HepG2 (cell line): ENCODE data around the gene GAS2L1. TPM values are rescaled to one million over a fixed set of nuclear protein-coding genes. Genes with fewer than 3 reads are reported as not detected.
A peak's percentile ranks its signal among the peaks of the same experiment; 100 is the strongest.

Experiments used
- AGO2 ChIP-seq: fragments of 200-400 bp; formaldehyde crosslinking; optimal IDR thresholded peaks from 2 replicates; pipeline ENCODE3; 2017; ENCODE audit warnings: mild to moderate bottlenecking, low read depth, low read length, moderate library complexity
- ATF7 ChIP-seq, 2 experiments: fragments of 450-650 bp in 1 of 2; sonication (generic) in 1 of 2; formaldehyde crosslinking in 1 of 2; IDR thresholded peaks; 2 replicates each; pipeline versions ENCODE4 v1.4.0 to v1.6.1; 2016 to 2020; ENCODE audit warnings: antibody characterized with exemption in 1 of 2, mild to moderate bottlenecking in 1 of 2, missing genetic modification reagents in 1 of 2
- CC2D1A ChIP-seq: sonication (generic); formaldehyde crosslinking; IDR thresholded peaks from 2 replicates; pipeline ENCODE4 v1.8.1; 2023; ENCODE audit warnings: mild to moderate bottlenecking, missing genetic modification reagents
- E2F5 ChIP-seq: sonication (generic); formaldehyde crosslinking; conservative IDR thresholded peaks from 2 replicates; pipeline ENCODE4 v1.4.0; 2020; ENCODE audit warnings: missing genetic modification reagents
- HES4 ChIP-seq: sonication (generic); formaldehyde crosslinking; IDR thresholded peaks from 2 replicates; pipeline ENCODE4 v1.9.0; 2021; ENCODE audit warnings: mild to moderate bottlenecking, missing genetic modification reagents, borderline replicate concordance
- HNRNPK ChIP-seq: fragments of 200-400 bp; formaldehyde crosslinking; IDR thresholded peaks from 2 replicates; pipeline ENCODE4 v1.6.1; 2018; ENCODE audit warnings: low read length, low read depth, moderate library complexity, mild to moderate bottlenecking; ENCODE audit not compliant: poor library complexity, severe bottlenecking
- KAT8 ChIP-seq: IDR thresholded peaks from 2 replicates; pipeline ENCODE4 v1.6.1; 2016; ENCODE audit warnings: missing genetic modification reagents, missing compliant biosample characterization
- MTF2 ChIP-seq: sonication (generic); formaldehyde crosslinking; IDR thresholded peaks from 2 replicates; pipeline ENCODE4 v1.5.0; 2020; ENCODE audit warnings: missing genetic modification reagents, borderline replicate concordance
- MXD1 ChIP-seq: sonication (generic); formaldehyde crosslinking; IDR thresholded peaks from 2 replicates; pipeline ENCODE4 v1.4.0; 2020; ENCODE audit warnings: mild to moderate bottlenecking, missing genetic modification reagents
- NCOA5 ChIP-seq: sonication (generic); formaldehyde crosslinking; IDR thresholded peaks from 2 replicates; pipeline ENCODE4 v1.4.0; 2020; ENCODE audit warnings: missing genetic modification reagents
- NCOR1 ChIP-seq: fragments of 200-600 bp; sonication (generic); IDR thresholded peaks from 2 replicates; pipeline ENCODE4 v1.7.0; 2017; ENCODE audit warnings: antibody characterized with exemption, low read length, borderline replicate concordance
- PCBP1 ChIP-seq: fragments of 200-400 bp; formaldehyde crosslinking; IDR thresholded peaks from 2 replicates; pipeline ENCODE4 v1.6.1; 2017; ENCODE audit warnings: mild to moderate bottlenecking, low read depth, low read length, borderline replicate concordance
- POGZ ChIP-seq: sonication (generic); formaldehyde crosslinking; IDR thresholded peaks from 2 replicates; pipeline ENCODE4 v1.4.0; 2020; ENCODE audit warnings: mild to moderate bottlenecking, missing genetic modification reagents
- POLR2G ChIP-seq: fragments of 200-400 bp; formaldehyde crosslinking; IDR thresholded peaks from 2 replicates; pipeline ENCODE4 v1.6.1; 2018; ENCODE audit warnings: mild to moderate bottlenecking, low read depth, low read length, moderate library complexity
- SAFB2 ChIP-seq: sonication (generic); formaldehyde crosslinking; IDR thresholded peaks from 2 replicates; pipeline ENCODE4 v1.5.1; 2020; ENCODE audit warnings: missing genetic modification reagents, low read depth, mild to moderate bottlenecking, borderline replicate concordance
- SIN3B ChIP-seq: fragments of 150-350 bp; IDR thresholded peaks from 2 replicates; pipeline ENCODE4 v1.6.1; 2014; ENCODE audit warnings: low read length
- SMARCE1 ChIP-seq: fragments of 450-650 bp; IDR thresholded peaks from 2 replicates; pipeline ENCODE4 v1.6.1; 2017; ENCODE audit warnings: borderline replicate concordance
- TCF12 ChIP-seq, 2 experiments: fragments of 450-650 bp in 1 of 2; sonication (generic) in 1 of 2; formaldehyde crosslinking in 1 of 2; IDR thresholded peaks; 2 replicates each; pipeline versions ENCODE4 v1.6.1 to v1.8.0; 2017 to 2022; ENCODE audit warnings: antibody characterized with exemption in 1 of 2, mild to moderate bottlenecking in 1 of 2, missing genetic modification reagents in 1 of 2, moderate library complexity in 1 of 2
- TFDP2 ChIP-seq: sonication (generic); formaldehyde crosslinking; IDR thresholded peaks from 2 replicates; pipeline ENCODE4 v1.4.0; 2020; ENCODE audit warnings: missing genetic modification reagents
- ZFX ChIP-seq: sonication (generic); formaldehyde crosslinking; IDR thresholded peaks from 2 replicates; pipeline ENCODE4 v1.4.0; 2020; ENCODE audit warnings: mild to moderate bottlenecking, low read depth, missing genetic modification reagents, moderate library complexity
- ZNF296 ChIP-seq: sonication (generic); formaldehyde crosslinking; conservative IDR thresholded peaks from 2 replicates; pipeline ENCODE4 v1.5.0; 2020; ENCODE audit warnings: mild to moderate bottlenecking, missing genetic modification reagents
- ZNF431 ChIP-seq: sonication (generic); formaldehyde crosslinking; IDR thresholded peaks from 2 replicates; pipeline ENCODE4 v1.9.0; 2022; ENCODE audit warnings: missing genetic modification reagents, low read depth, mild to moderate bottlenecking, borderline replicate concordance
- ZNF468 ChIP-seq: sonication (generic); formaldehyde crosslinking; IDR thresholded peaks from 2 replicates; pipeline ENCODE4 v1.8.0; 2022; ENCODE audit warnings: mild to moderate bottlenecking, moderate library complexity, missing genetic modification reagents
- ZNF615 ChIP-seq: sonication (generic); formaldehyde crosslinking; IDR thresholded peaks from 2 replicates; pipeline ENCODE4 v1.5.0; 2020; ENCODE audit warnings: mild to moderate bottlenecking, missing genetic modification reagents, borderline replicate concordance
- ZNF619 ChIP-seq: sonication (generic); formaldehyde crosslinking; IDR thresholded peaks from 2 replicates; pipeline ENCODE4 v1.4.0; 2020; ENCODE audit warnings: mild to moderate bottlenecking, missing genetic modification reagents
- ZNF709 ChIP-seq: sonication (generic); formaldehyde crosslinking; IDR thresholded peaks from 2 replicates; pipeline ENCODE4 v1.5.0; 2020; ENCODE audit warnings: mild to moderate bottlenecking, missing genetic modification reagents
- ZNF737 ChIP-seq: sonication (generic); formaldehyde crosslinking; IDR thresholded peaks from 2 replicates; pipeline ENCODE4 v1.5.0; 2020; ENCODE audit warnings: missing genetic modification reagents, mild to moderate bottlenecking, borderline replicate concordance
- ZNF782 ChIP-seq: sonication (generic); formaldehyde crosslinking; IDR thresholded peaks from 2 replicates; pipeline ENCODE4 v1.4.0; 2020; ENCODE audit warnings: missing genetic modification reagents, mild to moderate bottlenecking, borderline replicate concordance
- polyA plus RNA-seq, 8 experiments: library from polyadenylated mRNA; depleted of rRNA in 3 of 8; stranded (reverse) in 7 of 8; unstranded in 1 of 8; fragments of >200 nt; fragmentation: Illumina TruSeq in 4 of 8; extraction: Trizol in 4 of 8; gene quantifications; 2 replicates each; pipeline versions ENCODE4 v1.2.1 to v1.2.3, GENCODE V29; 2011 to 2016; ENCODE audit warnings: low read depth in 4 of 8, missing spikeins in 1 of 8, mixed read lengths in 1 of 8; ENCODE audit not compliant: insufficient read depth in 1 of 8
- total RNA-seq, 5 experiments: library from RNA; depleted of rRNA; stranded (reverse); fragments of >200 nt; fragmentation: Illumina TruSeq; extraction: Trizol; gene quantifications; 2 replicates each; pipeline ENCODE4 v1.2.3, GENCODE V29; 2016; ENCODE audit warnings: low read depth in 1 of 5

GAS2L1 gene
- total and polyA plus RNA-seq, 2 of the 13 experiments (the other 11 are each of a cell fraction or from before 2014, with no cell fraction given): 1.8 to 3.3 TPM

- peak; percentile 77; the same call in 1 of the 2 replicates for TF ChIP-seq TFDP2
- TF ChIP-seq PCBP1: no peak
- no peak for TF ChIP-seq SIN3B
- TF ChIP-seq POLR2G: no peak
- peak; percentile 92 for TF ChIP-seq HES4 (CRISPR knock-in tag)
- peak; percentile 18; the same call in 1 of the 2 replicates for TF ChIP-seq ZNF615 (CRISPR knock-in tag)
- TF ChIP-seq ZFX: peak; percentile 89; the same call in 1 of the 2 replicates
- no peak for TF ChIP-seq ZNF782 (CRISPR knock-in tag)
- no peak for TF ChIP-seq SMARCE1
- no peak for TF ChIP-seq ZNF296 (CRISPR knock-in tag)
- TF ChIP-seq E2F5: 0 out of 2 replicates have a peak, but pooled peaks have one; percentile 55
- peak; percentile 1 for TF ChIP-seq HNRNPK
- TF ChIP-seq ATF7 (IDR thresholded peaks at IDR 0.05): no peak
- no peak; the same call in 1 of the 2 replicates for TF ChIP-seq ATF7 (CRISPR knock-in tag; IDR thresholded peaks at IDR 0.05)
- TF ChIP-seq SAFB2 (CRISPR knock-in tag): no peak
- no peak for TF ChIP-seq POGZ (CRISPR knock-in tag)
- 0 out of 2 replicates have a peak, but pooled peaks have one; percentile 9 for TF ChIP-seq NCOR1
- 0 out of 2 replicates have a peak, but pooled peaks have one; percentile 45 for TF ChIP-seq ZNF431 (CRISPR knock-in tag)
- TF ChIP-seq ZNF737 (CRISPR knock-in tag): no peak
- no peak for TF ChIP-seq TCF12 (IDR thresholded peaks at IDR 0.05)
- TF ChIP-seq TCF12 (CRISPR knock-in tag; IDR thresholded peaks at IDR 0.05): 0 out of 2 replicates have a peak, but pooled peaks have one; percentile 45
- peak; percentile 81; the same call in 1 of the 2 replicates for TF ChIP-seq ZNF709
- TF ChIP-seq AGO2: peak; percentile 91
- no peak for TF ChIP-seq ZNF619
- no peak for TF ChIP-seq NCOA5 (CRISPR knock-in tag)
- peak; percentile 78; the same call in 1 of the 2 replicates for TF ChIP-seq MXD1 (CRISPR knock-in tag)
- TF ChIP-seq ZNF468 (CRISPR knock-in tag): no peak
- TF ChIP-seq MTF2 (CRISPR knock-in tag): peak; percentile 62; the same call in 1 of the 2 replicates
- TF ChIP-seq KAT8 (CRISPR knock-in tag): no peak
- no peak for TF ChIP-seq CC2D1A
Measured at GRCh38 chr22:29268511-29269229, 37.8 kb upstream of the GAS2L1 start (continued).
